Endothelial cell of umbilical vein (primary cell): ENCODE data around the gene GUCD1. TPM values are rescaled to one million over a fixed set of nuclear protein-coding genes. Genes with fewer than 3 reads are reported as not detected.

Experiments
- BruUV-seq: library from RNA; stranded (reverse); fragments of 400-500 nt; replicated peaks from 2 replicates; lab custom pipeline; 2021; lab: Mats Ljungman, UMichigan
- CTCF ChIA-PET: fragments of 300-600, 350-600 bp; sonication (Branson Sonifier 250); formaldehyde crosslinking; loops from one replicate; lab custom pipeline; 2021; ENCODE audit warnings: antibody characterized with exemption, inconsistent platforms; lab: Charles Lee
- POLR2A ChIA-PET: fragments of 300-600, 350-600 bp; sonication (Branson Sonifier 250); formaldehyde crosslinking; loops from one replicate; lab custom pipeline; 2021; ENCODE audit warnings: antibody characterized with exemption, inconsistent platforms; lab: Charles Lee
- DNase-seq: peaks from one replicate; pipeline ENCODE4 v3.0.0-alpha.2; 2011; ENCODE audit warnings: low read depth, low spot score
- FAIRE-seq: peaks from 2 replicates; lab custom pipeline; 2011; peaks lifted over from hg19 to GRCh38; lab: Jason Lieb, UNC
- H2AFZ ChIP-seq: 2 replicates; pipeline ENCODE4 v1.6.0; 2012; ENCODE audit warnings: low read depth, low read length, control low read depth, inconsistent platforms
- H3K27ac ChIP-seq: 2 replicates; pipeline ENCODE4 v1.5.1; 2011; ENCODE audit warnings: low read depth, mild to moderate bottlenecking, control low read depth, low read length, moderate library complexity; ENCODE audit not compliant: insufficient read depth
- H3K27me3 ChIP-seq, 2 experiments: 2 replicates each; pipeline versions ENCODE4 v1.6.0 to v1.6.1; 2011; ENCODE audit warnings: low read length in 2 of 2, mixed read lengths in 1 of 2; ENCODE audit not compliant: control insufficient read depth in 2 of 2, insufficient read depth in 2 of 2
- H3K36me3 ChIP-seq, 2 experiments: 2 replicates in 1 of 2; 3 replicates in 1 of 2; pipeline ENCODE4 v1.5.1; 2011; ENCODE audit warnings: low read length in 2 of 2, mild to moderate bottlenecking in 1 of 2, moderate library complexity in 1 of 2; ENCODE audit not compliant: control insufficient read depth in 2 of 2, insufficient read depth in 2 of 2; ENCODE audit errors: extremely low read depth in 1 of 2
- H3K4me1 ChIP-seq: 3 replicates; pipeline ENCODE4 v1.5.1; 2011; ENCODE audit warnings: mild to moderate bottlenecking, low read length; ENCODE audit not compliant: control insufficient read depth, insufficient read depth; ENCODE audit errors: extremely low read depth
- H3K4me2 ChIP-seq: 2 replicates; pipeline ENCODE4 v1.6.1; 2011; ENCODE audit warnings: low read length, control low read depth, mixed read lengths; ENCODE audit not compliant: insufficient read depth
- H3K4me3 ChIP-seq, 3 experiments: fragments of 200-600 bp in 1 of 3; sonication (generic), shearing (Covaris generic) in 1 of 3; replicated peaks in 1 of 3; 2 replicates each; pipeline ENCODE4 v1.5.1; 2011 to 2016; ENCODE audit warnings: control low read depth in 3 of 3, low read length in 3 of 3, mild to moderate bottlenecking in 2 of 3, inconsistent platforms in 1 of 3, low read depth in 1 of 3, moderate library complexity in 1 of 3; ENCODE audit not compliant: insufficient read depth in 1 of 3
- H3K79me2 ChIP-seq: 2 replicates; pipeline ENCODE4 v1.6.0; 2012; ENCODE audit warnings: low read length, inconsistent platforms; ENCODE audit not compliant: control insufficient read depth, insufficient read depth
- H3K9ac ChIP-seq: replicated peaks from 2 replicates; pipeline ENCODE3; 2011; ENCODE audit warnings: low read length, control low read depth; ENCODE audit not compliant: insufficient read depth; ENCODE audit errors: extremely low read depth
- H3K9me1 ChIP-seq: replicated peaks from 3 replicates; pipeline ENCODE4 v1.6.0; 2011; ENCODE audit warnings: mild to moderate bottlenecking, low read length; ENCODE audit not compliant: control insufficient read depth, insufficient read depth; ENCODE audit errors: extremely low read depth
- H3K9me3 ChIP-seq: replicated peaks from 2 replicates; pipeline ENCODE4 v1.5.1; 2012; ENCODE audit warnings: low read length, inconsistent platforms; ENCODE audit not compliant: control insufficient read depth, insufficient read depth
- H4K20me1 ChIP-seq: replicated peaks from 2 replicates; pipeline ENCODE3; 2011; ENCODE audit warnings: mild to moderate bottlenecking, low read length; ENCODE audit not compliant: control insufficient read depth, insufficient read depth; ENCODE audit errors: extremely low read depth
- CTCF ChIP-seq, 2 donors: IDR thresholded peaks; 1 replicate in 1 of 2; 2 replicates in 1 of 2; pipeline ENCODE4 v1.5.1; 2011; ENCODE audit warnings: low read length in 2 of 2, mild to moderate bottlenecking in 2 of 2, moderate library complexity in 2 of 2, control low read depth in 1 of 2, inconsistent platforms in 1 of 2, low read depth in 1 of 2; ENCODE audit not compliant: insufficient read depth in 1 of 2; ENCODE audit errors: extremely low read depth in 1 of 2
- EZH2 ChIP-seq: IDR thresholded peaks from 2 replicates; pipeline ENCODE4 v1.6.1; 2012; ENCODE audit warnings: borderline replicate concordance, low read depth, mild to moderate bottlenecking, moderate library complexity, low read length, inconsistent platforms; ENCODE audit not compliant: severe bottlenecking
- FOS ChIP-seq: IDR thresholded peaks from 2 replicates; pipeline ENCODE4 v1.6.1; 2011; ENCODE audit warnings: mild to moderate bottlenecking, low read length, moderate library complexity, borderline replicate concordance; ENCODE audit not compliant: insufficient read depth
- GATA2 ChIP-seq: IDR thresholded peaks from 2 replicates; pipeline ENCODE4 v1.7.0; 2011; ENCODE audit warnings: low read depth, mild to moderate bottlenecking, moderate library complexity, mixed read lengths, low read length; ENCODE audit not compliant: insufficient read length, insufficient read depth
- JUN ChIP-seq: IDR thresholded peaks from 2 replicates; pipeline ENCODE4 v1.6.1; 2011; ENCODE audit warnings: borderline replicate concordance, low read depth; ENCODE audit not compliant: insufficient read length, insufficient read depth
- MAX ChIP-seq: IDR thresholded peaks from 2 replicates; pipeline ENCODE4 v1.6.1; 2011; ENCODE audit not compliant: insufficient read depth, insufficient read length
- MYC ChIP-seq: IDR thresholded peaks from one replicate; pipeline ENCODE4 v1.6.1; 2011; ENCODE audit warnings: mild to moderate bottlenecking, low read depth, low read length
- POLR2A ChIP-seq: IDR thresholded peaks from 2 replicates; pipeline ENCODE4 v1.6.1; 2012; ENCODE audit warnings: low read depth, mild to moderate bottlenecking, control low read depth, low read length
- POLR2AphosphoS5 ChIP-seq: IDR thresholded peaks from 2 replicates; pipeline ENCODE4 v1.6.1; 2012; ENCODE audit warnings: low read depth, mild to moderate bottlenecking, control low read depth, low read length, moderate library complexity; ENCODE audit not compliant: insufficient read depth
- dilution Hi-C: fragments of 300-500 bp; cut with MboI; formaldehyde crosslinking; loops from one replicate; pipeline ENCODE4 v1.15.0; 2019; ENCODE audit warnings: low sequenced_read_pairs; ENCODE audit not compliant: extremely low pct_ligation_motif_present
- intact Hi-C: fragments of 100-400 bp; cut with micrococcal nuclease; formaldehyde crosslinking; loops from one replicate; pipeline ENCODE4 v1.10.0; 2022
- polyA plus RNA-seq, 4 experiments: library from polyadenylated mRNA; depleted of rRNA in 3 of 4; stranded (reverse) in 3 of 4; unstranded in 1 of 4; fragments of >200 nt; gene quantifications; 2 replicates each; pipeline versions ENCODE4 v1.2.1 to v1.2.3, GENCODE V29; 2011 to 2012; ENCODE audit warnings: missing spikeins in 1 of 4
- total RNA-seq: library from RNA; stranded (reverse); gene quantifications from 2 replicates; pipeline ENCODE4 v1.2.3, GENCODE V29; 2021

The GUCD1 gene
- total and polyA plus RNA-seq, 2 donors (not counting 3 experiments of a cell fraction or from before 2014, with no cell fraction given), result 116 to 138 TPM

GRCh38 chr22:24499706-24500276 lies 55.1 kb downstream of the GUCD1 start:
- H3K79me2 ChIP-seq, result no peaks in the 10 kb centered on the region
- ChIA-PET CTCF (interaction anchor here (0.6 to 1.1 kb wide), 2 partner anchors 13 to 77 kb away, joined by 3 read pairs; no protein-coding TSS in a partner anchor), POLR2A (no interaction called here)
- no TSS peak for BruUV-seq
- dilution Hi-C loops (no loop called here), intact Hi-C loops (loop anchor here (5.0 kb wide), 1 partner anchor 227 kb away; the partner anchor contains the start of gene SPECC1L)
- peaks cover 2% of the 10 kb centered on the region for H3K4me1 ChIP-seq
- H3K4me3 ChIP-seq, result no peak overlapping the region
- FAIRE-seq, result no peak
- no peak for DNase-seq
- no peaks in the 10 kb centered on the region for H3K9me3 ChIP-seq
- H3K27ac ChIP-seq, result no peak overlapping the region
- TF ChIP-seq MAX (no peak), EZH2 (no peak), JUN (no peak), POLR2A (no peak), MYC (no peak), POLR2AphosphoS5 (no peak), FOS (no peak), CTCF (IDR thresholded peaks at IDR 0.05; ENCODE audit: extremely low read depth in 1 of 2, insufficient read depth in 1 of 2, low read depth in 1 of 2, low read length in 2 of 2) (no peak), GATA2 (no peak)
- peaks cover 0 to 3% of the 10 kb centered on the region in 2 experiments for H3K27me3 ChIP-seq
- no peaks in the 10 kb centered on the region for H3K36me3 ChIP-seq
- H3K9me1 ChIP-seq, result no peaks in the 10 kb centered on the region
- H4K20me1 ChIP-seq, result no peaks in the 10 kb centered on the region
- H3K9ac ChIP-seq, result no peak overlapping the region
- no peak overlapping the region for H2AFZ ChIP-seq
- H3K4me2 ChIP-seq, result no peak overlapping the region
